ENCODE data around the gene DAO. TPM values are rescaled to one million over a fixed set of nuclear protein-coding genes. Genes with fewer than 3 reads are reported as not detected.
A peak's percentile ranks its signal among the peaks of the same experiment; 100 is the strongest.

DAO gene
- total RNA-seq, 1 experiment from 2014 or later = not detected

DNA sequence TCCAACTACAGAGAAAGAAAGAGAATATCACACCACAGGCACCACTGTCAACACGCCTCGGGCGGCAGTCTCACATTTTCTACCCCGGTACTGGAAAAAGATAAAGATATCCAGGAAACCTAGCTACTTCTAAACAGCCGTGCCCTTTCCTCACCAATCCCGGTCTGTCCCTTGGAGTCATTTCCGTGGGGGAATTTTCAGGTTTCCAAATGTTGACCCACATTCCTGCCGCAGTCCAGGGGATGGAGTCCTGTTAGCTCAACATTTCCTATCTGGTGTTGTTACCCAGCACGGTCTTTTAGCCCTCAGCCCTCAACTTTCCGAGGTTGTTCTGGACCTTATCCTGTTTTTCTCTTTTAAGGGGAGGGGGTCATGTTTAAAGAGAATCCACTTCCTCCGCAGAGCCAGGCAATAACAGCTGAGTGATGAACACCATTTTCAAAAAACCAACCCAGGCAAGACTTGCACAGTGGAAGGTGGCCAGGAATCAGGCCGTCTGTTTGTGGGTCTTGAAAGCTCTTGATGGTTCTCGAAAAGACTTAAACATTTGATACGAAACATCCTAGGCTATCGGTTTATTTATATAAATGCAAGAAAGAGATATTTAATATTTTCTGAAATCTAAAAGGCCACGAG, 27.1 kb upstream of the DAO start:
- no peaks in the 10 kb centered on the region; the same call in none of the 2 replicates for H3K79me2 ChIP-seq (ENCODE audit: insufficient read depth, low read length)
- peaks cover 8% of the 10 kb centered on the region for H3K23me2 ChIP-seq (ENCODE audit: insufficient read length, low read depth, low read length, poor library complexity, severe bottlenecking)
- no peaks in the 10 kb centered on the region for H4K20me1 ChIP-seq (ENCODE audit: control insufficient read depth, insufficient read depth, insufficient read length)
- TF ChIP-seq, protein P1, sequence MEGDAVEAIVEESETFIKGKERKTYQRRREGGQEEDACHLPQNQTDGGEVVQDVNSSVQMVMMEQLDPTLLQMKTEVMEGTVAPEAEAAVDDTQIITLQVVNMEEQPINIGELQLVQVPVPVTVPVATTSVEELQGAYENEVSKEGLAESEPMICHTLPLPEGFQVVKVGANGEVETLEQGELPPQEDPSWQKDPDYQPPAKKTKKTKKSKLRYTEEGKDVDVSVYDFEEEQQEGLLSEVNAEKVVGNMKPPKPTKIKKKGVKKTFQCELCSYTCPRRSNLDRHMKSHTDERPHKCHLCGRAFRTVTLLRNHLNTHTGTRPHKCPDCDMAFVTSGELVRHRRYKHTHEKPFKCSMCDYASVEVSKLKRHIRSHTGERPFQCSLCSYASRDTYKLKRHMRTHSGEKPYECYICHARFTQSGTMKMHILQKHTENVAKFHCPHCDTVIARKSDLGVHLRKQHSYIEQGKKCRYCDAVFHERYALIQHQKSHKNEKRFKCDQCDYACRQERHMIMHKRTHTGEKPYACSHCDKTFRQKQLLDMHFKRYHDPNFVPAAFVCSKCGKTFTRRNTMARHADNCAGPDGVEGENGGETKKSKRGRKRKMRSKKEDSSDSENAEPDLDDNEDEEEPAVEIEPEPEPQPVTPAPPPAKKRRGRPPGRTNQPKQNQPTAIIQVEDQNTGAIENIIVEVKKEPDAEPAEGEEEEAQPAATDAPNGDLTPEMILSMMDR (conservative IDR thresholded peaks at IDR 0.05) = no peak
- Mint-ChIP-seq H3K36me3 (ENCODE audit: insufficient read depth in 1 of 3, low read depth in 3 of 3) (peaks cover 29 to 54% (median 43%) of the 10 kb centered on the region in 3 experiments), H3K4me1 (peaks cover 18 to 25% of the 10 kb centered on the region in 2 experiments), H3K4me3 (no peak overlapping the region), H3K27ac (peak overlapping the region; percentile 24 to 56 (median 51); a peak in 4 of 7 replicates), H3K27me3 (ENCODE audit: low read depth) (peaks cover 3% of the 10 kb centered on the region), H3K9me3 (peaks cover 8 to 12% of the 10 kb centered on the region in 2 experiments; a peak in 4 of 5 replicates)
- H3K4me1 ChIP-seq (ENCODE audit: insufficient read depth, low read length) = peaks cover 3% of the 10 kb centered on the region; the same call in 1 of the 2 replicates
- H2BK5ac ChIP-seq (ENCODE audit: insufficient read length, low read length) = no peak overlapping the region
- no peak overlapping the region for H2BK15ac ChIP-seq (ENCODE audit: low read depth, low read length)
- H3K79me1 ChIP-seq (ENCODE audit: insufficient read depth, low read depth, low read length, poor library complexity, severe bottlenecking) = no peaks in the 10 kb centered on the region
- H2BK20ac ChIP-seq (ENCODE audit: low read depth, low read length, poor library complexity, severe bottlenecking) = no peak overlapping the region
- H3K4ac ChIP-seq (ENCODE audit: low read depth, low read length) = no peak overlapping the region
- no peak overlapping the region for H3K23ac ChIP-seq (ENCODE audit: insufficient read length, low read depth, low read length)
- H4K91ac ChIP-seq (ENCODE audit: insufficient read length, low read depth, low read length) = no peak overlapping the region
- no CpG with 5 or more reads among the region's 16 CpGs for WGBS (ENCODE audit: extremely low coverage, insufficient read length, low lambda C conversion rate)
- H2BK12ac ChIP-seq (ENCODE audit: insufficient read length, low read depth, low read length) = no peak overlapping the region
- no peaks in the 10 kb centered on the region for H3K9me3 ChIP-seq (ENCODE audit: control insufficient read depth, low read depth, low read length)
- no peak overlapping the region for H3T11ph ChIP-seq (ENCODE audit: low read length)
- H4K5ac ChIP-seq (ENCODE audit: insufficient read length, low read depth, low read length) = no peak overlapping the region
- H3K9ac ChIP-seq (ENCODE audit: extremely low read depth, insufficient read length, low read length) = no peak overlapping the region
- H3K27me3 ChIP-seq (ENCODE audit: insufficient read depth, low read length) = no peaks in the 10 kb centered on the region
- H3K4me2 ChIP-seq (ENCODE audit: insufficient read depth, insufficient read length, low read length) = no peak overlapping the region
- H3K18ac ChIP-seq (ENCODE audit: insufficient read length, low read depth, low read length) = no peak overlapping the region
- no peak for DNase-seq
- no peak overlapping the region for H2AK5ac ChIP-seq (ENCODE audit: insufficient read length, low read length)
- H2BK120ac ChIP-seq (ENCODE audit: low read depth, low read length, poor library complexity, severe bottlenecking) = no peak overlapping the region
- H3K27ac ChIP-seq (ENCODE audit: insufficient read length, low read depth, low read length) = no peak overlapping the region
- H2AFZ ChIP-seq (ENCODE audit: low read length) = no peak overlapping the region
- H3K56ac ChIP-seq (ENCODE audit: insufficient read length, low read depth, low read length) = no peak overlapping the region
- H4K8ac ChIP-seq (replicated peaks; ENCODE audit: insufficient read length, low read depth, low read length) = no peak overlapping the region
- no peak overlapping the region for H3K14ac ChIP-seq (ENCODE audit: insufficient read depth, low read length)

All from H9 (cell line).